Smooth muscle cell (in vitro differentiated cells): ENCODE measurements around the gene ZNF732. TPM values are rescaled to one million over a fixed set of nuclear protein-coding genes. Genes with fewer than 3 reads are reported as not detected.

Experiments used
- DNase-seq: peaks from one replicate; lab custom pipeline; 2025; ENCODE audit not compliant: unreplicated experiment; lab: John Stamatoyannopoulos, UW
- H2AFZ ChIP-seq: fragments of 200-600 bp; sonication (generic); 2 replicates; pipeline ENCODE4 v1.6.0; 2016; ENCODE audit warnings: antibody characterized with exemption, low read depth, mild to moderate bottlenecking
- H3F3A ChIP-seq: fragments of 200-600 bp; sonication (generic); 2 replicates; pipeline ENCODE4 v1.6.0; 2017; ENCODE audit warnings: antibody characterized with exemption, low read depth
- H3K27ac ChIP-seq: fragments of 200-600 bp; sonication (generic); 2 replicates; pipeline ENCODE4 v1.5.1; 2016; ENCODE audit warnings: low read depth, mild to moderate bottlenecking
- H3K27me3 ChIP-seq: fragments of 200-600 bp; sonication (generic); 2 replicates; pipeline ENCODE4 v1.6.1; 2016; ENCODE audit warnings: low read depth, mild to moderate bottlenecking
- H3K36me3 ChIP-seq: fragments of 200-600 bp; sonication (generic); 2 replicates; pipeline ENCODE4 v1.5.1; 2016; ENCODE audit warnings: low read depth
- H3K4me1 ChIP-seq: fragments of 200-600 bp; sonication (generic); 2 replicates; pipeline ENCODE4 v1.5.1; 2016; ENCODE audit warnings: low read depth
- H3K4me2 ChIP-seq: fragments of 200-600 bp; sonication (generic); 2 replicates; pipeline ENCODE4 v1.6.0; 2016; ENCODE audit warnings: mild to moderate bottlenecking
- H3K4me3 ChIP-seq: fragments of 200-600 bp; sonication (generic); 2 replicates; pipeline ENCODE4 v1.5.1; 2016; ENCODE audit warnings: mild to moderate bottlenecking
- H3K79me2 ChIP-seq: fragments of 200-600 bp; sonication (generic); 2 replicates; pipeline ENCODE4 v1.6.0; 2016; ENCODE audit warnings: low read depth, mild to moderate bottlenecking
- H3K9ac ChIP-seq: fragments of 200-600 bp; sonication (generic); 2 replicates; pipeline ENCODE4 v1.6.0; 2016; ENCODE audit warnings: low read depth
- H3K9me3 ChIP-seq: fragments of 200-600 bp; sonication (generic); replicated peaks from 2 replicates; pipeline ENCODE4 v1.5.1; 2016; ENCODE audit warnings: low read depth
- H4K20me1 ChIP-seq: fragments of 200-600 bp; sonication (generic); 2 replicates; pipeline ENCODE4 v1.6.0; 2016; ENCODE audit warnings: low read depth
- CTCF ChIP-seq: fragments of 200-600 bp; sonication (generic); IDR thresholded peaks from 2 replicates; pipeline ENCODE4 v1.5.1; 2017; ENCODE audit warnings: borderline replicate concordance, mild to moderate bottlenecking, antibody characterized with exemption; ENCODE audit not compliant: insufficient read depth, poor library complexity, severe bottlenecking
- WGBS: methylation state at CpG from one replicate; pipeline ENCODE4 v1.1.7; 2016; ENCODE audit warnings: low lambda C conversion rate; 5-methylcytosine and 5-hydroxymethylcytosine counted together
- polyA plus RNA-seq: library from polyadenylated mRNA; unstranded; fragments of >200 nt; fragmentation: Nextera tagmentation; extraction: Ambion mirVana; gene quantifications from 2 replicates; pipeline ENCODE4 v1.2.1, GENCODE V29; 2016
- total RNA-seq: library from RNA; depleted of rRNA; stranded (reverse); fragments of >200 nt; gene quantifications from 2 replicates; pipeline ENCODE4 v1.2.3, GENCODE V29; 2014

Gene ZNF732
- total and polyA plus RNA-seq, 2 experiments from 2014 or later = not detected

GRCh38 chr4:336099-336892 lies 31.0 kb upstream of the ZNF732 start:
- Histone ChIP-seq H3K4me3 (peak overlapping the region; percentile 67), H3K9me3 (peaks cover 4% of the 10 kb centered on the region), H3K27ac (peak overlapping the region; percentile 82), H3K9ac (peak overlapping the region; percentile 79), H4K20me1 (peaks cover 10% of the 10 kb centered on the region), H3K4me1 (peaks cover 8% of the 10 kb centered on the region), H3K36me3 (peaks cover 7% of the 10 kb centered on the region), H3K27me3 (no peaks in the 10 kb centered on the region), H3K79me2 (peaks cover 33% of the 10 kb centered on the region), H3K4me2 (peak overlapping the region; percentile 90), H2AFZ (peak overlapping the region; percentile 98), H3F3A (no peaks in the 10 kb centered on the region)
- no peak for DNase-seq
- no peak for TF ChIP-seq CTCF
- WGBS = 15% methylated on average over 44 of the region's 71 CpGs

- Histone ChIP-seq H3K27ac (no peak overlapping the region), H3K9ac (no peak overlapping the region), H3K36me3 (peaks cover 7% of the 10 kb centered on the region), H3K27me3 (no peaks in the 10 kb centered on the region), H3K4me1 (peaks cover 8% of the 10 kb centered on the region), H3K9me3 (peaks cover 4% of the 10 kb centered on the region), H3K4me3 (peak overlapping the region; percentile 67), H3K79me2 (peaks cover 25% of the 10 kb centered on the region), H2AFZ (no peak overlapping the region), H3K4me2 (no peak overlapping the region), H4K20me1 (peaks cover 10% of the 10 kb centered on the region), H3F3A (no peaks in the 10 kb centered on the region)
- 88% methylated on average over 2 of the region's 2 CpGs for WGBS
- DNase-seq = no peak
- TF ChIP-seq CTCF = no peak
Observed at GRCh38 chr4:335515-335914, 30.2 kb upstream of the ZNF732 start.

GRCh38 chr4:328729-329128 lies 23.5 kb upstream of the ZNF732 start:
- no peak for TF ChIP-seq CTCF
- WGBS = 90% methylated on average over 8 of the region's 8 CpGs
- no peak overlapping the region for H3K9ac ChIP-seq

More at GRCh38 chr4:328729-329128, 23.5 kb upstream of the ZNF732 start:
- Histone ChIP-seq H3K27ac (no peak overlapping the region), H4K20me1 (no peaks in the 10 kb centered on the region), H3F3A (no peaks in the 10 kb centered on the region), H2AFZ (no peak overlapping the region), H3K4me1 (no peaks in the 10 kb centered on the region), H3K79me2 (no peaks in the 10 kb centered on the region), H3K9me3 (peaks cover 9% of the 10 kb centered on the region), H3K27me3 (no peaks in the 10 kb centered on the region), H3K4me2 (no peak overlapping the region), H3K36me3 (no peaks in the 10 kb centered on the region), H3K4me3 (no peak overlapping the region)
- DNase-seq = no peak
